ENCODE measurements around the gene WNT5A. TPM values are rescaled to one million over a fixed set of nuclear protein-coding genes. Genes with fewer than 3 reads are reported as not detected.

The WNT5A gene
- total and polyA plus RNA-seq, 2 experiments from 2014 or later = 76.1 to 298 TPM

DNA sequence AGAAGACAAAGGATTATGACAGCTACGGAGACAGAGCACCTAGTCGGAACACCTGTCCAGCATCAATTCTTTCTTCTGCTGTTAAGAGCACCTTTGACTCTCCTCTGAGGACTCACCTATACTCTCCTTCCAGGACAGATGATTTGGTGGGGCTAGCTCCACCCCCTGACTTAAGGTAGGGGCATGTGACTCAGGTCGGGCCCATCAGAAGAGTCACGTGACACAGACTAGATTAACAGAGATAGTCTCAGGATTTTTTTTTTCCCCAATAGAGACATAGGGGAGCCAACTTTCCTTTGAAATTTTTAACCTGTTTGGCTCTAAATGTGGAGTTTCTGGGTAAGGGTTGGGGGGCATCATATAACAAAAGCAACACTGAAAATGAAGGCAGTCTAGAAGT, 11.4 kb upstream of the WNT5A start:
- Histone ChIP-seq H3K4me1 (ENCODE audit: insufficient read depth) (peaks cover 23% of the 10 kb centered on the region), H3K9ac (no peak overlapping the region), H3K9me3 (ENCODE audit: low read depth) (no peaks in the 10 kb centered on the region), H3F3A (ENCODE audit: insufficient read depth) (peaks cover 15% of the 10 kb centered on the region; the same call in 1 of the 2 replicates), H3K9me2 (ENCODE audit: insufficient read depth) (no peaks in the 10 kb centered on the region), H3K36me3 (ENCODE audit: low read depth) (no peaks in the 10 kb centered on the region), H3K27me3 (replicated peaks; ENCODE audit: insufficient read depth) (no peaks in the 10 kb centered on the region), H3K4me2 (ENCODE audit: unreplicated experiment) (no peak overlapping the region), H3K79me2 (ENCODE audit: insufficient read depth) (no peaks in the 10 kb centered on the region), H2AFZ (no peak overlapping the region), H3K4me3 (no peak overlapping the region), H4K20me1 (ENCODE audit: insufficient read depth) (no peaks in the 10 kb centered on the region), H3K27ac (no peak overlapping the region)
- no peak for DNase-seq
- 56 to 60% methylated on average over 4 of the region's 4 CpGs for whole genome bisulfite sequencing, 2 experiments (ENCODE audit: low coverage in 1 of 2, low lambda C conversion rate in 2 of 2, missing lambda C conversion rate in 2 of 2)
- TF ChIP-seq EZH2phosphoT487 (IDR thresholded peaks at IDR 0.05; ENCODE audit: insufficient read depth, low read depth) = no peak
- in situ Hi-C loops (cut with MboI) = loop anchor here (25.0 kb wide), 1 partner anchor 1061 kb away; no protein-coding TSS in a partner anchor

DNA sequence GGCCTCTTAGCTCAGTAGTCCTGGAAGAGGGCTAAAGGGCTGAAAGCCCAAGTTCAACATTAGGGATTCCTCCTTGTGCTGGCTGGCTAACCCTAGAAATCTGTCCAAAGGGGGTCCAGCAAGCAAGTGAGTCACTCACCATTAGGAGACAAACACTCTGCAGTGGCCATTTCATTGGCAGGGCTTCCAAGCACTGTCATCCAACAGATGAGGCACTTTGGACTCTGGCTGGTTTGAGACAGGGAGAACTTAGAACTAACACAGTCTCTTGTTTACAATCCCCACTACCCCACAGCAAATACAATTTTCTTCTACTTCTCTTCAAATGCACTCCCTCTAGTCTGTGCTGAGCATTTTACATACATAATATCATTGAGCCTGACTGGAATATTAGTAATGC, 10.1 kb upstream of the WNT5A start:
- no peak overlapping the region for H2AFZ ChIP-seq
- H3K9me3 ChIP-seq (ENCODE audit: low read depth) = no peaks in the 10 kb centered on the region
- H3K79me2 ChIP-seq (ENCODE audit: insufficient read depth) = no peaks in the 10 kb centered on the region
- TF ChIP-seq EZH2 (IDR thresholded peaks at IDR 0.05; ENCODE audit: insufficient read depth, poor library complexity, severe bottlenecking) = no peak
- no peak for TF ChIP-seq EZH2phosphoT487 (IDR thresholded peaks at IDR 0.05; ENCODE audit: insufficient read depth, low read depth)
- in situ Hi-C loops (cut with MboI) = loop anchor here (25.0 kb wide), 1 partner anchor 1060 kb away; no protein-coding TSS in a partner anchor
- H3K27ac ChIP-seq = no peak overlapping the region
- H3K4me1 ChIP-seq (ENCODE audit: insufficient read depth) = peaks cover 21% of the 10 kb centered on the region
- no peak overlapping the region for H3K4me2 ChIP-seq (ENCODE audit: unreplicated experiment)
- DNase-seq = no peak
- no peaks in the 10 kb centered on the region for H3K36me3 ChIP-seq (ENCODE audit: low read depth)
- H4K20me1 ChIP-seq (ENCODE audit: insufficient read depth) = no peaks in the 10 kb centered on the region
- no peak overlapping the region for H3K9ac ChIP-seq
- no peak overlapping the region for H3K4me3 ChIP-seq
- no peaks in the 10 kb centered on the region for H3K9me2 ChIP-seq (ENCODE audit: insufficient read depth)
- H3F3A ChIP-seq (ENCODE audit: insufficient read depth) = peaks cover 16% of the 10 kb centered on the region; the same call in 1 of the 2 replicates
- H3K27me3 ChIP-seq (replicated peaks; ENCODE audit: insufficient read depth) = no peaks in the 10 kb centered on the region

DNA sequence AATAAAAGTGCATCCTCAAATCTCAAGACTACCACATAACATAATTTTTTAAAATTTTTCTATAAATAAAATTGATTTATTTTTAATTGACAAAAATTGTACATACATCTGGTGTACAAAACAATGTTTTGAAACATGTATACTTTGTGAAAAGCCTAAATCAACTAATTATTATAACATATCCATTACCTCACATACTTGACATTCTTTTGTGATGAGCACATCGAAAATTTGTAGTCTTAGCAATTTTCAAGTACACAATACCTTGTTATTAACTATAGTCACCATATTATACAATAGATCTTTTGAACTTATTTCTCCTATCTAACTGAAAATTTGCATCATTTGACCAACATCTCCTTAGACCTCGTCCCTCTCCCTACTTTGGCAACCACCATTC, 7.9 kb upstream of the WNT5A start:
- H2AFZ ChIP-seq = no peak overlapping the region
- no peaks in the 10 kb centered on the region for H3K27me3 ChIP-seq (replicated peaks; ENCODE audit: insufficient read depth)
- no peak for TF ChIP-seq EZH2phosphoT487 (IDR thresholded peaks at IDR 0.05; ENCODE audit: insufficient read depth, low read depth)
- H3K4me3 ChIP-seq = no peak overlapping the region
- H3K9me3 ChIP-seq (ENCODE audit: low read depth) = no peaks in the 10 kb centered on the region
- no peak overlapping the region for H3K27ac ChIP-seq
- no peak overlapping the region for H3K4me2 ChIP-seq (ENCODE audit: unreplicated experiment)
- H4K20me1 ChIP-seq (ENCODE audit: insufficient read depth) = no peaks in the 10 kb centered on the region
- H3K4me1 ChIP-seq (ENCODE audit: insufficient read depth) = peaks cover 18% of the 10 kb centered on the region
- peaks cover 24% of the 10 kb centered on the region for H3F3A ChIP-seq (ENCODE audit: insufficient read depth)
- DNase-seq = no peak
- in situ Hi-C loops (cut with MboI) = loop anchor here (25.0 kb wide), 1 partner anchor 1058 kb away; no protein-coding TSS in a partner anchor
- whole genome bisulfite sequencing, 2 experiments (ENCODE audit: low coverage in 1 of 2, low lambda C conversion rate in 2 of 2, missing lambda C conversion rate in 2 of 2) = 43 to 47% methylated on average over 2 of the region's 2 CpGs
- H3K36me3 ChIP-seq (ENCODE audit: low read depth) = no peaks in the 10 kb centered on the region
- no peak overlapping the region for H3K9ac ChIP-seq
- H3K9me2 ChIP-seq (ENCODE audit: insufficient read depth) = no peaks in the 10 kb centered on the region
- H3K79me2 ChIP-seq (ENCODE audit: insufficient read depth) = no peaks in the 10 kb centered on the region

DNA sequence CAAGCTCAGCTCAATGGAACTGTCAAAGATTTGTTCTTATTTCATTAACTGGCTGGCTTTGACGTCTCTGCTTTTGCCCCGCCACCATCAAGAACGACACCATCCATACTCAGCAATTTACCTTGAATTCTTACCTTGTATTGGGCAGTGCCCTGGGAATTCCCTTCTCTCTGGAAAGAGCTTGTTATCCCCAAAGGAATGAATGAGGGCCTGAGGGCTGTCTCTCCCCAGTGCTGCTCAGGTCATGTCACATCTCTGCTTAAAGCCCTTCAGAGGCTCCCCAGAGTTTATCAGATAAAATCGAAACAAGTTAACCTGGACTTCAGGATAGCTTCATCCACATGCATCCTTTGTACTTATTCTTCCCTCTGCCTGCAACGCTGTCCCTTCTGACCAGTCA, 5.9 kb upstream of the WNT5A start:
- no peaks in the 10 kb centered on the region for H3K9me3 ChIP-seq (ENCODE audit: low read depth)

More for the DNA sequence above, 5.9 kb upstream of the WNT5A start:
- TF ChIP-seq EZH2 (IDR thresholded peaks at IDR 0.05; ENCODE audit: insufficient read depth, poor library complexity, severe bottlenecking) = no peak
- no peak for TF ChIP-seq EZH2phosphoT487 (IDR thresholded peaks at IDR 0.05; ENCODE audit: insufficient read depth, low read depth)
- Histone ChIP-seq H2AFZ (no peak overlapping the region), H3K9ac (no peak overlapping the region), H3K4me3 (no peak overlapping the region), H3K27me3 (replicated peaks; ENCODE audit: insufficient read depth) (no peaks in the 10 kb centered on the region), H3K79me2 (ENCODE audit: insufficient read depth) (peaks cover under 1% of the 10 kb centered on the region; the same call in 1 of the 2 replicates), H3K36me3 (ENCODE audit: low read depth) (no peaks in the 10 kb centered on the region), H3K4me1 (ENCODE audit: insufficient read depth) (peaks cover 18% of the 10 kb centered on the region), H3K9me2 (ENCODE audit: insufficient read depth) (no peaks in the 10 kb centered on the region), H4K20me1 (ENCODE audit: insufficient read depth) (no peaks in the 10 kb centered on the region), H3K27ac (no peak overlapping the region), H3F3A (ENCODE audit: insufficient read depth) (peaks cover 29% of the 10 kb centered on the region), H3K4me2 (ENCODE audit: unreplicated experiment) (no peak overlapping the region)
- no peak for DNase-seq
- WGBS, 2 experiments (ENCODE audit: low coverage in 1 of 2, low lambda C conversion rate in 2 of 2, missing lambda C conversion rate in 2 of 2) = 87 to 91% methylated on average over 5 of the region's 5 CpGs
- in situ Hi-C loops (cut with MboI) = loop anchor here (25.0 kb wide), 1 partner anchor 1056 kb away; no protein-coding TSS in a partner anchor

Data from GM23248 (cell line).